HG02938 (cell line): ENCODE data around the gene KRT28.
"Not testable (repeated sequence)": the region's sequence is repeated elsewhere in the genome, so short reads cannot be mapped to it uniquely, and the experiment has no call there.

Source experiments
- ATAC-seq: cut with Tn5 transposase; IDR thresholded peaks from one replicate; pipeline ENCODE4 v1.9.1; 2021; ENCODE audit warnings: mild to moderate bottlenecking, moderate library complexity; ENCODE audit not compliant: unreplicated experiment

The KRT28 gene

DNA sequence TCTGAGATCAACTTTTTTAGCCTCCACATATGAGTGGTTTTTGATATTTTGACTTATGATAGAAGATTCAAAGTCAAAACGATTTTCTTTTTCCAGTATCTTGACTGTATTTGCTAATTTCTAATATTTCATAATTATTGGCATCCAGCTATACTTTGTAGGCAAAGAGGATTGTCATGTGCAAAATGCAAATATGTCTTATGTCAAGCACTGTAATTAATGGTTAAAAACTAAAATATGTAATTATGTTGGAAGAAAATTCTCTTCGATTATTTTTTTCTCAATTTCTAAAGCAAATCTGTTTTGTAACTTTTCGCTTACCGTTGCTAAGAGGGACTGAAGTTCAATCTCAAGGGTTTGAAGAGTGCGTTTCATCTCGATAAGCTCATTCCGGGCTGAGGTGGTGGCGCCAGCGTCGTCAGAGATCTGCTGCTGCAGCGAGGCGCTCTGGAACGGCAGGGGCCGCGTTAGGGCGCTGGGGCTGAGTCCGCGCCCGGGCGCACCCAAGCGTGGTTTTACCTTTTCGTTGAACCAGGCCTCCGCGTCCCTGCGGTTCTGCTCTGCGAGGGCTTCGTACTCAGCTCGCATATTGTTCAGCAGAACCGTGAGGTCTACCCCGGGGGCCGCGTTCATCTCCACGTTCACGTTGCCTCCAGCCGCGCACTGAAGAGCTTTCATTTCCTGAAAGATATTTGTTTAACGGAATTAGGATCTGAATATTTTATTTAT lies 20.4 kb downstream of the KRT28 start:
- no peak for ATAC-seq

- no peak for ATAC-seq
Observed at GRCh38 chr17:40778461-40778860, 21.3 kb downstream of the KRT28 start.

DNA sequence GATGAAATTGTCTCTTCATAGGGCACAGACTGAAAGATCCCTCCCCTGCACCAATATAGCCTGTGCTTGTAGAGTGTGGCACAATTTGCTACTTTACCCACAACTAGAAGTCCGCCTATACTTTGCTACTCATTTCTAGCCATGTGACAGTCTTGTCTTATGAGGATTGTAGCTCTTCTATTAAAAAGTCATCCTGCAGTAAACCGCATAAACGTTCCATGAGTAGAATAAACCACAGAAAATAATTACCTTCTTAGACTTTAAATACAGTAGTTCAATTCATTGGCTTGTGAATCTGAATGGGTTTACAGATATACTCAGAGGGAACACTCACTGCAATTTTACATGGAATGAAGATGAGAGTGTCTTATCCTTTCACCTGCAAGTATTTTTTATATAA lies 21.8 kb downstream of the KRT28 start:
- ATAC-seq = no peak

- ATAC-seq = no peak
Observed at GRCh38 chr17:40777459-40777858, 22.3 kb downstream of the KRT28 start.

DNA sequence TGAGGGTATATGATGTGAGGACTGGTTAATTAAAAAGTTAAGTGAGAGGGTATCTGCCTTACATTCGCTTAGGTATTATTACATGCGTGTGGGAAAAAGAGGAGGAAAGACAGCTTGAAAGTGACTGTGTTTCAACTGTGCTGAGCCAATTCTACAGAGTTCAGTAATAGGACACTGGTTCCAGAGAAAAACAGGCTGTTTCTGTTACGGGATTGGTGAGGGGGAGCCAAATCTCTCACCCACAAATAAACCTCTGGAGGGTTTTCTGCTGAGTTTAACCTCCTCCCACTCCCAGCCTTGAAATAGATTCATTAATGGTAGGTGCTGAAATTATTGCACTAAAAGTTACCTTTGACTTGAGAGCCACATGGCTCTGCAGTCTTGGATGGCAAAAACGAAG lies 23.8 kb downstream of the KRT28 start:
- no peak for ATAC-seq

DNA sequence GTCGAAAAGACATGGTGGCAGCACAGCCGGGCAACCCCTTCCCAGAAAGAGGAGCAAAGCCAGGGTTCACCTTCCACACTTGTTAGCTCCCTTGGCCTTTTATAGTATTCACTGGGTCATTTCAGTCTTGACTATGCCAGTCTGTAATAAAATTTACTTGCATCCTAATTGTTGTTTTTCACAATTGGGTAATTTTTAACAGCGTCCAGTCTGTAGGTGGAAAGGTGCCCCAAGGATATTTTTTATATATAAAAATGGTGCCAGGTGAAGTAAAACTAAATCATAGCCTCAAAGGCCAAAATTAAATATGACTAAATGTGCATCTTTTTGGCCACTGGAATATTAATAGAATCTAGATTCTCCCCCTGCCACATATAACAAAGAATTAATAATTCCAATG lies 27.7 kb downstream of the KRT28 start, which contains the start of gene KRT26:
TSS of gene KRT26 (minus strand) at position 101 of the 400 bp plus-strand sequence. CDS start at position 13, 88 bp downstream.
- ATAC-seq = no peak

DNA sequence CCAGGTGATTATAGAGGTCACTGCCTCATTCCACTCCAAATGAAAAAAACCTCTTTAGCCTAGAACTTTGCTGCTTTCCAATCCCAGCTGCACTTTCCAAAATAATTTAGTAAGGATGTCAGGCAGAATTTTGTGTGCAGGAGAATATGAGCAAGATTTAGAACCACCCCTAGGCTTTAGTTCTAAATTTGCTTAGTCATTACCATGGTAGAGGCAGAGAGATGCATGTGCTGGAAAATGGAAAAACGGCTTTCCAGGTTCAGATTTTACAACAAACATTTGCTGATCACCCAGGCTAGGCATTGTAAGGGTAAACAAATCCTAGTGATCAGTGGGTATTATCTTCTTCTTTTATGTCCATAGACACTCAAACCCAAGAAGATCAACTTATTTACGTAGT lies 34.1 kb downstream of the KRT28 start:
- no peak for ATAC-seq

DNA sequence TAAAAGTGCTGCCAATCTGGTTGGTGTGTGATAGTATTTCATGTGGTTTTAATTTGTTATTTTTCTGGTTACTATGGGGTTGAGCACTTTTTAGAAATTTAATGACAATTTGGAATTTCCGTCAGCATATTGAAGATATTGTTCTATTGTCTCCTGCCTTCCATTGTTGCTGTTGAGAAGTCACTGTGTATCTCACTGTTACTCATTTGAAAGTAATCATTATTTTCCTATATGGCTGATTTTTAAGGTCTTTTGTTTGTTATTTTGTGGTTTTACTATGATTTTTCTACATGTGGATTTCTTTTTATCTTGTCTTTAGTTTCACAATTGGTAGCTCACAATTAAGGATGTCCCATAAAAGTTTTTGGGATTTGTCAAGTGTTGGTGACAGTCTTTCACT lies 36.0 kb downstream of the KRT28 start:
- no peak for ATAC-seq

DNA sequence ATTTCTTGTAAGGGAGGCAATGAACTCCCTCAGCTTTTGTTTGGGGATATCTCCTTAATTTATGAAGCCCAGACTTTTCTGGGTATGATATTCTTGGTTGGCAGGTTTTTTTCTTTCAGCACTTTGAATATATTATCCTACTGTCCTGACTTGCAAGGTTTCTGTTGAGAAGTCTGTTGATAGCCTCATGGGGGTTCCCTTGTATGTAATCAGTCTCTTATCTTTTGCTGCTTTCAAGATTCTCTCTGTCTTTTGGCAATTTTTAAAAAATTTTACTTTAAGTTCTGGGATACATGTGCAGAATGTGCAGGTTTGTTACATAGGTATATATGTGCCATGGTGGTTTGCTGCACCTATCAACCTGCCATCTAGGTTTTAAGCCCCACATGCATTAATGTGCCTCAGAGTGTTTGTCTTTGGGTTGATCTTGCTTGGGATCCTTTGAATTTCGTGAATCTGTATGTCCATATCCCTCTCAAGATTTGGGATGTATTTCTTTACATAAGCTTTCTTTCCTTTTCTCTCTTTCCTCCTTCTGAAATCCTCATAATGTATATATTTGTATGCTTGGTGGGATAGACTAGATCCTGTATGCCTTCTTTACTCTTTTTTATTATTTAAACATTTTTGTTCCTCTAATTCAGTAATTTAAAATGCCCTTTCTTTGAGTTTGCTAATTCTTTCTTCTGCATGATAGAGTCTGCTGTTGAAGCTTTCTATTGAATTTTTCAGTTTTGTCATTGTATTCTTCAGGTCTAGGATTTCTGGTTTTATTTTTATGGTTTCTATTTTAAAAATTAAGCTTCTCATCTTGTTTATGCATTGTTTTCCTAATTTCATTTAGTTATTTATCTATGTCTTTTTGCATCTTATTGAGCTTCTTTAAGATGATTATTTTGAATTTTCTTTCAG lies 39.4 kb downstream of the KRT28 start:
- ATAC-seq = no peak

DNA sequence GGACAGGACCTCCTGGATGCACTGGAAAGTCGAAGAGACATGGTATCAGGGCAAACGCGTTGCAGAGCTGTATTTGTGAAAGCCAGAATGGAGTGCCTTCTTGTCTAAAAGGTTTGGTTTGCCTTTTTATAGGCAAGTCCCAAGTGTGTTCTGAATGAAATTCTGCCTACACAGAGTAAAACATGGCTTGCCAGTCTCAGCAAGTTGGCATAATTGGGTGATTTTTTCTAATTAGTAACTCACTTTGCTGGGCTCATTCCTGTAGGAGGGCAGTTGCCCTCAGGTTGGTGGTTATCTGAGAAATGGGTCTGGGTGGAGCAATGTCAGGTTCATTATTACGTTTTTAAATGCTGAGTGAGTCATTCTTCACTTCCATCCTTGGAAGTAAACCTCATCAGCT lies 44.5 kb downstream of the KRT28 start, which contains the start of gene KRT25:
TSS of gene KRT25 (minus strand) at position 101 of the 400 bp plus-strand sequence. CDS start at position 41, 60 bp downstream.
- no peak for ATAC-seq

DNA sequence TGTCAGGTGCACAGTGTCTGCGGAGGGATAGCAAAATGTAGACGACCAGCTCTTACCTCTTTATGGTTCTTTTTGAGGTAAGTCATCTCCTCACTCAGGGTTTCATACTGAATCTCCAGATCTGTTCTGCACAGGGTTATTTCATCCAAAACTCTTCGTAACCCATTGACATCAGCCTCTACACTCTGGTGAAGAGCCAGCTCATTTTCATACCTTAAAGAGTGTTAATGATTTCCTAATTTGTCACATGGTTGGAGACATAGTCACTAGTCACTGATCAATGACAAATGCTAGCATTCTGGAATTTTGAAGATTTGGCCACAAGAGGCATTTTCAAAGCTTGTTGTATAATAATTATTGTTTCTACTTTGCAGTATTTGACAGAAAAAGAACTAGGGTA lies 46.0 kb downstream of the KRT28 start:
- ATAC-seq = no peak

DNA sequence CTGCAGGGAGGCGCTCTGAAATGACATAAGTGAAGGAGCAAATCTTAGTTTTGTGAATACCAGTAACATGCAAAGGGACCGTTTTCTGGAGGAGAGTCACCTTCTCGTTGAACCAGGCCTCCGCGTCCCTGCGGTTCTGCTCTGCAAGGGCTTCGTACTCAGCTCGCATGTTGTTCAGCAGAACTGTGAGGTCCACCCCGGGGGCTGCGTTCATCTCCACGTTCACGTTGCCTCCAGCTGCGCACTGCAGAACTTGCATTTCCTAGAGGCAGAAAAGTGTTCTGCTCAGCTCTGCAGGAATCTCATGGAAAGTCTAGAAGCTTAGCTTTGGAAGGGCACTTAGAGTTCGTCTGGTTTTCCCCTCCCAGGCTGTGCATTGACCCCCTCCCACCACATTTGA lies 48.7 kb downstream of the KRT28 start:
- ATAC-seq = no peak

DNA sequence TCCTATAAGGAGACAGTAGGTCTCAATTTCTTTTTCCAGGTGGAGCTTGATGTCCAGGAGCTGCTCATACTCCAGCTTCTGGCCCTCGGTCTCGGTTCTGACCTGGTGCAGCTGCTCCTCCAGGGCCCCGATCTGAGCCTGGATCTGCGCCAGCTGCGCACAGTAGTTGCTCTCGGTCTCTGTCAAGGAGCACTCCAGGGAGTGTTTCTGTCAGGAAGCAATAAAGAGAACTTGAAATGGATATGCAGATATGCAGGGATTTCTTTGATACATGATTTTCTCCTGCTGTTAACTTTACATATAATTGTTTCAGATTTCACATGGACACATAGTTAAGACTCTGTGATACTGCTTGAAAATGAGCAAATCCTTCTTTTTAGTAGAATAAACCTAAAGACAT lies 49.4 kb downstream of the KRT28 start:
- no peak for ATAC-seq

GRCh38 chr17:40748666-40749065 lies 51.1 kb downstream of the KRT28 start:
- not testable (repeated sequence) for ATAC-seq
